ENCODE measurements around the gene PXDC1. TPM values are rescaled to one million over a fixed set of nuclear protein-coding genes. Genes with fewer than 3 reads are reported as not detected.

Gene PXDC1
- total RNA-seq, 4 donors from 2014 or later, result 73.5 to 102 (median 82.7) TPM

DNA sequence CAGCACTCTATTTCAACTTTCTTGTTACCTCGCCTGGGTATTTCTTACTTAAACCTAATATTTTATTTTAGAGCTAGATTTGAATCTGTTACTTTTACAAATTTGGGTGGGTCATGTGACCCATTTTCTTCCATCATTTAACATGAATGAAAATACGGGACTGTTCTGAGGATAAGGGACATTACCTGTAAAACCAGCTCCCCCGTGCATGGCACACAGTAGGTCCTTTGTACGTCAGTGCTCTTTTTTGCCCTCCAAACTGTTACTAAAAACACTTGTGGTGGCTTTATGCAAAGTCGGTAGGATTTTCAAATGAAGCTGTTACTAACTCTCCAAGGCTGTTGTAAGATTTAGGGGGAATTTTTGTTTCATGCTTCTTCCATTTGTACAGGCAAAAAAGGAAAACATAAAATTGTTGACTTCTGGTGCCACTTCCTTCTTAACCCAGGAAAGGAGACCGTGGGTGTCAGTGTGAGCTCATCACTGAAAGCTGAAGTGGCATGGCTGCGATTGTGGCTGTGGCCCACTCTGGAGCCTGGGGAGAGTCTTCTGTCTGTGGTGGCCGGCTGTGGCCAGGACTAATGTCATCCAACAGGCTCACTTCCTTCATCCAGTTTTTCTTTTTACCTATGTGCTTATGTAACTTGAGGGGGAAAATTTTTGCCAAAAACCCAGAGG, 40.2 kb upstream of the PXDC1 start:
- Histone ChIP-seq H3K4me1 (peaks cover 0 to 1% of the 10 kb centered on the region in 2 donors), H3K36me3 (no peaks in the 10 kb centered on the region), H3K27ac (no peak overlapping the region), H3K9me3 (no peaks in the 10 kb centered on the region), H3K4me3 (replicated peaks in 1 of 3) (no peak overlapping the region), H3K27me3 (no peaks in the 10 kb centered on the region)
- no peak for DNase-seq
- intact Hi-C loops (cut with DNase I), result no loop called here
- TF ChIP-seq POLR2A (IDR thresholded peaks at IDR 0.05), result no peak
- no peak for TF ChIP-seq CTCF (IDR thresholded peaks at IDR 0.05)
- 85 to 88% methylated on average over 8 of the region's 8 CpGs for WGBS, 2 donors

GRCh38 chr6:3789896-3790558, 38.5 kb upstream of the PXDC1 start:
- intact Hi-C loops (cut with DNase I), result no loop called here
- TF ChIP-seq POLR2A (IDR thresholded peaks at IDR 0.05), result no peak
- no peak for TF ChIP-seq CTCF (IDR thresholded peaks at IDR 0.05)
- no peak overlapping the region for H3K4me3 ChIP-seq (replicated peaks in 1 of 3)
- H3K4me1 ChIP-seq, result no peaks in the 10 kb centered on the region
- H3K27me3 ChIP-seq, result no peaks in the 10 kb centered on the region
- H3K36me3 ChIP-seq, result no peaks in the 10 kb centered on the region
- no peaks in the 10 kb centered on the region for H3K9me3 ChIP-seq
- 90 to 94% methylated on average over 12 of the region's 12 CpGs for WGBS, 2 donors
- no peak for DNase-seq
- no peak overlapping the region for H3K27ac ChIP-seq

- intact Hi-C loops (cut with DNase I), result no loop called here
- no peaks in the 10 kb centered on the region for H3K9me3 ChIP-seq
- no peak overlapping the region for H3K27ac ChIP-seq
- TF ChIP-seq CTCF (IDR thresholded peaks at IDR 0.05), result no peak
- TF ChIP-seq POLR2A (IDR thresholded peaks at IDR 0.05), result no peak
- H3K36me3 ChIP-seq, result no peaks in the 10 kb centered on the region
- WGBS, 2 donors, result 94 to 95% methylated on average over 13 of the region's 13 CpGs
- no peaks in the 10 kb centered on the region for H3K27me3 ChIP-seq
- no peak overlapping the region for H3K4me3 ChIP-seq (replicated peaks in 1 of 3)
- H3K4me1 ChIP-seq, result no peaks in the 10 kb centered on the region
- no peak for DNase-seq
These were observed 37.7 kb upstream of the PXDC1 start for GRCh38 chr6:3789018-3789895.

DNA sequence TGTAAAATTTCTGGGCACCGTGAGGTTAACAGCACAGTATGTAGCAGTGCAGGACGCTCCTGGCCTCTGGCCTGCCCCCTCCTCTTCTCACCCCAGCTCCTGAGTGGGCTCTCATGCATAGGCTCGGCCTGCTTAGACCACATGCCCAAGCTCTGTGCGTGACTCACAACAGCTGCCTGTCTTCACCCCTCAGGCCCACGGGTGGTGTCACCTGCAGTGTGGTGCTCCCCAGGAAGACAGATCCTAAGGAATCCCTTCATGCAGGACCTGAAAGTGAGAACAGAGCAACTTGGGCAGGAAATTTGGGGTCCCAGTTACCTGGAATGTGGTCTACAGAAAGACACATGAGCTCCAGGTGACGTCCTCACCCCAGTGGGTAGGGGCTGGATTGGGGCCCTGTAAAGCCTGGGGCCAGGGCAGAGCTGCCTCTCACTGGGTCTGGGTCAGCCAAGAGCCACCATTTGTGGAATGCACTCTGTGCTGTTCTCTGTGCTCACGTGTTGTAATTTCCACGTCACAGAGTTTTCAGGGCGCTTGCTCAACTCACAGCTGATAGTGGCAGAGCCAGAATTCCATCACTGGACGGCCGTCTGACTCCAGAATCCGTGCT, 37.0 kb upstream of the PXDC1 start:
- H3K4me1 ChIP-seq, result no peaks in the 10 kb centered on the region
- intact Hi-C loops (cut with DNase I), result no loop called here
- no peaks in the 10 kb centered on the region for H3K27me3 ChIP-seq
- no peaks in the 10 kb centered on the region for H3K36me3 ChIP-seq
- DNase-seq, result no peak
- no peak overlapping the region for H3K27ac ChIP-seq
- TF ChIP-seq CTCF (IDR thresholded peaks at IDR 0.05) (no peak), POLR2A (IDR thresholded peaks at IDR 0.05) (no peak)
- H3K9me3 ChIP-seq, result no peaks in the 10 kb centered on the region
- H3K4me3 ChIP-seq (replicated peaks in 1 of 3), result no peak overlapping the region
- 75 to 83% methylated on average over 11 to 12 of the region's 12 CpGs for WGBS, 2 donors

Data from thyroid gland (tissue), 4 donors.